GM18907 (cell line): ENCODE results near the gene TSACC.
"Not testable (repeated sequence)": the region's sequence is repeated elsewhere in the genome, so short reads cannot be mapped to it uniquely, and the experiment has no call there.

Source experiments
- ATAC-seq: cut with Tn5 transposase; IDR thresholded peaks from one replicate; pipeline ENCODE4 v1.9.1; 2021; ENCODE audit warnings: mild to moderate bottlenecking, moderate library complexity; ENCODE audit not compliant: unreplicated experiment

TSACC gene

GRCh38 chr1:156338180-156338976 lies at the start of gene TSACC, which contains the start of gene CCT3:
Gene TSACC, plus strand, starts transcription at chr1:156338526. Its CDS starts 1,232 bp downstream, at chr1:156339758.
Gene CCT3, minus strand, starts transcription at chr1:156338292. Its CDS starts 108 bp downstream, at chr1:156338184.
- peak; percentile 93 for ATAC-seq

GRCh38 chr1:156289857-156290256 lies 48.5 kb upstream of the TSACC start:
- no peak for ATAC-seq

- no peak for ATAC-seq
These were observed 46.9 kb upstream of the TSACC start for GRCh38 chr1:156291226-156292061.

DNA sequence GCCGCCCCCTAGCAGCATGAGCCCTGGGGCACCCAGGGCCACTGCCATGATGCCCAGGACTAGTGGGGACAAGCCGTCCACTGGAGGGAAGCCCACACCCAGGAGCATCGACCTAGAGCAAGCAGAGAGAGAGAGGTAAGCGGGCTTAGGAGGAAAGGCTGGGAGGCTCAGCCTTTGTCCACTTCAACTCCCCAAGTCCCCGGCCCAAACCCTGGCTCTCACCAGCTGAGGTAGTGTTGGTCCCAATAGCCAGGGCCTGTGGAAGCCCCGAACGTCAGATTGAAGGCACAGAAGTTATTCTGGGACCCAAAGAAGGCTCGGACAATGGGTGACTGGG lies 45.3 kb upstream of the TSACC start:
- no peak for ATAC-seq

GRCh38 chr1:156293895-156294294 lies 44.4 kb upstream of the TSACC start:
- ATAC-seq: no peak

GRCh38 chr1:156295391-156295947 lies 42.9 kb upstream of the TSACC start, which contains the start of gene GLMP:
Gene GLMP, minus strand, starts transcription at chr1:156295679. Its CDS starts 34 bp downstream, at chr1:156295645.
- no peak for ATAC-seq

DNA sequence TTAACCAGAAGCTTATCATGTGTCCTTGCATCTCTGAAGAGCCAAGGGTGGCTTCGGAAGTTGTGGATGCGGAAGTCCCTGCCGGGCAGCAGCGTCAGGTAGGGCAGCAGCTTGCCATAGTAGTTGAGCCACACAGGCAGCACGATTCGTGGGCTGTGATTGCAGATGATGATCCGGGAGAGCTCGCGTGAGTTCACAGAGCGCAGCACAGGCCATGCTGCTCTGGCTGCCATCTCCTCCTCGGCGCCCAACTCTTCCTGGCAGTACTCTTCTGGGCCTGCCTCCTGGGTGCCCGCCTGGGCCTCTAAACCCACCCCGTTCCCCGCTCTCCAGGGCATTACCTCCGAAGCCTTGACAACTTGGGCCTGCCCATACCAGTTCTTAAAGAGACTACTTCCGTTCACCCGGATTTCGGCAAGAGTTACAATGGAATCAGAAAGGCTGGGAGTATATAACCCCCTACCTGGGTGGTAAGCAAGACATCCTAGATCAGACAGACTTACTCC lies 39.4 kb upstream of the TSACC start, which contains the start of gene VHLL:
Gene VHLL (minus strand): TSS at position 456 of the 506 bp plus-strand sequence. CDS start 118 bp downstream, at position 338.
- no peak for ATAC-seq

GRCh38 chr1:156303241-156303640 lies 35.1 kb upstream of the TSACC start:
- no peak for ATAC-seq

- ATAC-seq: no peak
These were observed 33.1 kb upstream of the TSACC start for GRCh38 chr1:156305215-156305614.

DNA sequence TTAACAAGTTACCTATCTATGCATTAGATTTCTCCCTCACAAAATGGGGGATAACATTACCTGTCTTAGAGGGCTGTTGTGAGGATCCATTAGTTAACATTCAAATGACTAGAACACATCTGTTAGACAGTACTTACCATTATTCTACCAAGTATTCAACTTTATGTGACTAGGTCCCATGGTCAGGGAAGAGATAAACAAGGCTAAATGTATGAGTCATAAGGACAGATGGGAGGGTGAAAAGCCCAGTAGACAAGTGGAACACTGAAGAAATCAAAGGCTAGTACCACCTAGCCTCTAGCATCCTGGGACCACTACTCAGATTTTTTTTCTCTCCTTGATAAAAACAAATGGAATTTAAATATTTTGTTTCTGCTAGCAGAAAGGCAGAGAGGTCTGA lies 30.2 kb upstream of the TSACC start:
- no peak for ATAC-seq

GRCh38 chr1:156310962-156311361 lies 27.4 kb upstream of the TSACC start:
- ATAC-seq: no peak

- ATAC-seq: no peak
These were observed 21.4 kb upstream of the TSACC start for GRCh38 chr1:156316909-156317308.

- no peak for ATAC-seq
These were observed 18.7 kb upstream of the TSACC start for GRCh38 chr1:156319664-156320063.

DNA sequence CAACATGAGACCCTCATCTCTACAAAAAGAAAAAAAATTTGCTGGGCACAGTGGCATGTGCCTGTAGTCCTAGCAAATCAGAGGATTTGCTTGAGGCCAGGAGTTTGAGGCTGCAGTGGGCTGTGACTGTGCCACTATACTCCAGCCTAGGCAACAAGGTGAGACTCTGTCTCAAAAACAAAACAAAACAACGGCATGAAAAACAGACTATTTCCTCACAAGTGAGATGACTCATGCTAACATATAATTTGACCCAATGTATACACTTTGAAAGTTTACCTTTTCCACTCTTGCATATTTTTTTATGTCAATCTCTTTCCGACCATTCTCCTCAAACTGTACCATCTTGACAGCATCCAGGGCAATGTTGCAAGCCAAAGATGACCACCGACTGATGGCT lies 17.8 kb upstream of the TSACC start:
- no peak for ATAC-seq

GRCh38 chr1:156323179-156323578 lies 15.1 kb upstream of the TSACC start:
- ATAC-seq: not testable (repeated sequence)

- ATAC-seq: no peak
These were observed 2.1 kb upstream of the TSACC start for GRCh38 chr1:156336242-156336641.

- ATAC-seq: no peak
These were observed 1.1 kb upstream of the TSACC start for GRCh38 chr1:156337052-156337887.

DNA sequence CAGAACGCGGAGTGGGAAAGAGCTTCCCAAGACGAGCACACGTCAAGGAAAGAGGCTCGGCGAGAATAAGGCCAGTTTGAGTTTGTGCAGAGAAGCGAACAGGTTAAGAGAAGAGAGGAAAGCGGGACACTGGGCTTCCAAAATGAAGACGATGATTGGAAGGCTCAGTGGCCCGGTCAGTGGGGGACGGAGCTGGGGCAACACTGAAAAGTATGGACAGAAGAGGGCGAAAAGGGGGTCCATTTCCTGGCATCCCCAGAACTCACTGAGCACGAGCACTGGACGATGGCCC lies 492 bp upstream of the TSACC start:
- ATAC-seq: peak; percentile 1

GRCh38 chr1:156342166-156342955 lies 4.0 kb downstream of the TSACC start:
- ATAC-seq: no peak

DNA sequence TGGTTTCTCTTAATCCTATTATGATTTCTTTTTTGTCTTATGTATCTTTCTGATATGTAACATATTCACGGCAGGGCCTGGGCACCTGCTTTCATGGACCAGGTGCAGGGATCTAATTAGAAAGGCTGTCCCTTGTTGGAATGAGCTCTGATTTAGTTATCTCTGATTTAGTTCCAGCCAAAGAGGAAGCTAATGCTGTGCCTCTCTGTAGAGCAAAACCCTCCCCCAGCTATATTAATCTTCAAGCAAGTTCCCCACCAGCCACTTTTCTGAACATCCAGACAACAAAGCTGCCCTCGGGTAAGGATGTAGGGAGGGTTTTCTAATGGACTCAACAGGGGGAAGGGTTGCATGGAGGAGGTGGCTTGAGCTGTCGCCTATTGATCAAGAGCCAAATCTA lies 6.1 kb downstream of the TSACC start:
- ATAC-seq: no peak
